KMS-11 (cell line): ENCODE results near the gene SLC25A18.

Experiments
- H2AFZ ChIP-seq: fragments of 200-600 bp; sonication (generic); 2 replicates; pipeline ENCODE4 v1.6.1; 2016; ENCODE audit warnings: antibody characterized with exemption, mixed run types, low read depth
- H3K27ac ChIP-seq: fragments of 200-600 bp; sonication (generic); 2 replicates; pipeline ENCODE4 v1.6.1; 2016; ENCODE audit warnings: mild to moderate bottlenecking, mixed run types
- H3K27me3 ChIP-seq: fragments of 200-600 bp; sonication (generic); 2 replicates; pipeline ENCODE4 v1.6.1; 2017; ENCODE audit warnings: mild to moderate bottlenecking, low read depth, mixed run types, moderate library complexity; ENCODE audit not compliant: insufficient read depth
- H3K36me3 ChIP-seq: fragments of 200-600 bp; sonication (generic); 2 replicates; pipeline ENCODE4 v1.6.1; 2017; ENCODE audit warnings: mild to moderate bottlenecking, mixed run types; ENCODE audit not compliant: insufficient read depth
- H3K4me1 ChIP-seq: fragments of 200-600 bp; sonication (generic); 2 replicates; pipeline ENCODE4 v1.6.1; 2016; ENCODE audit warnings: mild to moderate bottlenecking, low read depth, mixed run types; ENCODE audit not compliant: poor library complexity, severe bottlenecking
- H3K4me2 ChIP-seq: fragments of 200-600 bp; sonication (generic); 2 replicates; pipeline ENCODE4 v1.7.0; 2016; ENCODE audit warnings: mild to moderate bottlenecking, mixed run types
- H3K4me3 ChIP-seq: fragments of 200-600 bp; sonication (generic); IDR thresholded peaks from 2 replicates; pipeline ENCODE4 v1.6.1; 2017; ENCODE audit warnings: low read depth, low read length, mixed read lengths; ENCODE audit not compliant: insufficient read depth
- H3K79me2 ChIP-seq: fragments of 200-600 bp; sonication (generic); 2 replicates; pipeline ENCODE4 v1.6.1; 2016; ENCODE audit warnings: low read depth, mixed run types; ENCODE audit not compliant: insufficient read depth
- H3K9ac ChIP-seq: fragments of 200-600 bp; sonication (generic); 2 replicates; pipeline ENCODE4 v1.6.1; 2016; ENCODE audit warnings: mild to moderate bottlenecking, mixed run types
- H4K20me1 ChIP-seq: fragments of 200-600 bp; sonication (generic); 2 replicates; pipeline ENCODE4 v1.6.1; 2016; ENCODE audit warnings: mild to moderate bottlenecking, mixed run types; ENCODE audit not compliant: insufficient read depth
- CTCF ChIP-seq: fragments of 200-600 bp; sonication (generic); conservative IDR thresholded peaks from 2 replicates; pipeline ENCODE4 v1.6.1; 2017; ENCODE audit warnings: low read depth, mild to moderate bottlenecking, antibody characterized with exemption, low read length, moderate library complexity, mixed read lengths

SLC25A18 gene

DNA sequence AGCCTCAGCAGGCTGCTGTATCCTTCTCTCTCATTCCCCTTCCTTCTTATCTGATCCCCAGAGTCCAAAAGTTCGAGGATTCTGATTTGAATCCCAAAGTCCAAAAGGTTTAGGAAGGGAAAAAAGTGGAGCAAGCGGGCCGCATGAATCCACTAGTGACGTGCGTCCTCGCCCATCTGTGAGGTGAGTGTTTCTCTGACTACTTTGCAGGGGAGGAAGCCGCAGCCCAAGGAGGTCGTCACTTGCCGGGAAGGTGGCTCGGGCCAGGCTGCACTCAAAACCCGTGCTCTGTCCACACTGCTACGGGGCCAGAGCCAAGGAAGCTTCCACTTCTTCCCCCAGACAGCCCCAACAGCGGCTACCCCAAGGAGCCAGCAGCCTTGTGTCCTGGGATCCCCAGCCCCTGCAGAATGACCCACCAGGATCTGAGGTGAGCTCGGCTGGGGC, 16.3 kb downstream of the SLC25A18 start:
- H3K27me3 ChIP-seq = no peaks in the 10 kb centered on the region
- H3K4me1 ChIP-seq = no peaks in the 10 kb centered on the region
- no peak overlapping the region for H3K27ac ChIP-seq
- H3K9ac ChIP-seq = no peak overlapping the region
- H3K79me2 ChIP-seq = no peaks in the 10 kb centered on the region
- H4K20me1 ChIP-seq = no peaks in the 10 kb centered on the region
- no peak overlapping the region for H3K4me3 ChIP-seq
- no peak for TF ChIP-seq CTCF
- no peak overlapping the region for H3K4me2 ChIP-seq
- no peak overlapping the region for H2AFZ ChIP-seq
- H3K36me3 ChIP-seq = no peaks in the 10 kb centered on the region

DNA sequence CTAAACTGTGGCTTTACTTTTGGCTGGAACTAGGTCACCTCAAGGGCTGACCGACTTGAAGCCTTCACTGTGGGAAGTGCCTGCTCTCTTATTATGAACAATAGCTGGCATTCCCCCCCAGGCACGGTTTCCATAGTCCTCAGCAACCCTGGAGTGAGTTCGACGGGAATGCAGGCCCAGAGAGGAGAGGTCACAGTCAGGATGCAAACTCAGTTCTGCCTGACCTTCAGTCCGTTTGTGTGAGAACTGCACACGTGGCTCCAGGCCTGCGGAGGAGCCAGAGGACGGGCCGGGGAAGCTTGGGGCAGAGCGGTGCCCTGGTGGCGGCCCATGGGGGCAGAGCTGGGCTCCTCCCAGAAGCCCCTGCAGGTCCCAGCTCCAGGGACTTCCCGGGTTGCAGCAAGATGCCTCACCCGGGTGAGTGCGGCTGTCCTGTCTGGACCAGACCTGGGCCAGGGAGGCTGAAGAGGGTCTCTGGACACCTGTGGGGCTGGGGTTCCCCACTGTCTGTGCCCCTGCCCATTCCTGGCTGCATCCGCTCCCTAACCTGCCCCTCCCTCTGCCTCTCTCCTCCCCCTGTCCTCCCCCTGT, 17.2 kb downstream of the SLC25A18 start:
- Histone ChIP-seq H3K4me3 (no peak overlapping the region), H2AFZ (no peak overlapping the region), H3K36me3 (no peaks in the 10 kb centered on the region), H3K4me1 (no peaks in the 10 kb centered on the region), H3K4me2 (no peak overlapping the region), H3K79me2 (no peaks in the 10 kb centered on the region), H4K20me1 (no peaks in the 10 kb centered on the region), H3K9ac (no peak overlapping the region), H3K27ac (no peak overlapping the region), H3K27me3 (no peaks in the 10 kb centered on the region)
- no peak for TF ChIP-seq CTCF

GRCh38 chr22:17581056-17581455, 17.8 kb downstream of the SLC25A18 start:
- Histone ChIP-seq H3K27me3 (no peaks in the 10 kb centered on the region), H3K4me2 (no peak overlapping the region), H3K79me2 (no peaks in the 10 kb centered on the region), H4K20me1 (no peaks in the 10 kb centered on the region), H3K9ac (no peak overlapping the region), H3K4me3 (no peak overlapping the region), H3K4me1 (no peaks in the 10 kb centered on the region), H2AFZ (no peak overlapping the region), H3K27ac (no peak overlapping the region), H3K36me3 (no peaks in the 10 kb centered on the region)
- no peak for TF ChIP-seq CTCF

- no peak overlapping the region for H3K4me2 ChIP-seq
- no peak for TF ChIP-seq CTCF
Measured at GRCh38 chr22:17581631-17582030, 18.3 kb downstream of the SLC25A18 start.

More at GRCh38 chr22:17581631-17582030, 18.3 kb downstream of the SLC25A18 start:
- no peak overlapping the region for H3K4me3 ChIP-seq
- H3K36me3 ChIP-seq = no peaks in the 10 kb centered on the region
- H3K4me1 ChIP-seq = no peaks in the 10 kb centered on the region
- H3K79me2 ChIP-seq = no peaks in the 10 kb centered on the region
- no peaks in the 10 kb centered on the region for H3K27me3 ChIP-seq
- H4K20me1 ChIP-seq = no peaks in the 10 kb centered on the region
- no peak overlapping the region for H2AFZ ChIP-seq
- H3K9ac ChIP-seq = no peak overlapping the region
- no peak overlapping the region for H3K27ac ChIP-seq
